ENCODE data around the gene CBY1.

Gene CBY1

DNA sequence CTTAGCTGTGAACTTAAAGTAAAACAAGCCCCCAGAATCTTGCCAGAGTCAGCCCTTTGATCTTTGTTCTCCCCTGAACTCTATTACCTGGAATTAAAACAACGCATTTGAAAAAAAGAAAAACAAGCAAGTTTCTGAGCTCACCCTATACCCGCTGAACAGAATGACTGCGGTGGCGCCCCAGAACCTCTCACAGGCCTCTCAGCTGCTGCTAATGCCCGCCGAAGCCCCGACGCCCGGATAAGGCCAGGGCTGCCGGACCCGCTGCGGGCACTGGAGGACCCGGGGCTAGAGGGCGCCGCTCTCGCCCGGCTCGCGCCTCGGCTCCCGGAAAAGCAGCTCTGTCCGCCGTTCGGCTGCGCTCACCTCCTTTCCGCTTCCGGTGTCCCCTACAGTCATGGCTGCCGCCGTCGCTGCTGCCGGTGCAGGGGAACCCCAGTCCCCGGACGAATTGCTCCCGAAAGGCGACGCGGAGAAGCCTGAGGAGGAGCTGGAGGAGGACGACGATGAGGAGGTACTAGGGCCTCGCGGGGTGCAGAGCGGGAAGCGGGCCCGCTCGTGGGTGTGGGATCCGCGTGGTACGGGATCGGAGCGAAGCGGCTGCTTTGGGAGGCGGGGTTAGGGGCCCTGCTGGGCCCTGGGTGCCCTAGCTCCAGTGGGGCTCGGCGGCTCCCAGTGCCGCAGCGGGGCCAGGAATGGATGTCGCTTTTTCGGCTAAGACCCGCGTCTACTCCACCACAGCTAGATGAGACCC is 25.3 kb downstream of the CBY1 start, which contains the start of gene TOMM22:
TOMM22 (plus strand) TSS at position 376 of the 754 bp plus-strand sequence; CDS start at position 398, 22 bp downstream.
- DNase-seq (ENCODE audit: insufficient read length, low spot score) (peak; percentile 97), FAIRE-seq (peak; percentile 98)
- TF ChIP-seq PAX5 (IDR thresholded peaks at IDR 0.05; ENCODE audit: insufficient read depth, low read length, severe bottlenecking) (peak; percentile 71), SPI1 (IDR thresholded peaks at IDR 0.05; ENCODE audit: low read depth, low read length) (no peak), POLR2AphosphoS5 (IDR thresholded peaks at IDR 0.05; ENCODE audit: low read depth, low read length) (peak; percentile 94), TAF1 (IDR thresholded peaks at IDR 0.05; ENCODE audit: low read depth, low read length) (peak; percentile 96), POLR2A (IDR thresholded peaks at IDR 0.05; ENCODE audit: low read depth, low read length) (peak; percentile 93), POU2F2 (IDR thresholded peaks at IDR 0.05; ENCODE audit: low read depth, low read length) (peak; percentile 65)

DNA sequence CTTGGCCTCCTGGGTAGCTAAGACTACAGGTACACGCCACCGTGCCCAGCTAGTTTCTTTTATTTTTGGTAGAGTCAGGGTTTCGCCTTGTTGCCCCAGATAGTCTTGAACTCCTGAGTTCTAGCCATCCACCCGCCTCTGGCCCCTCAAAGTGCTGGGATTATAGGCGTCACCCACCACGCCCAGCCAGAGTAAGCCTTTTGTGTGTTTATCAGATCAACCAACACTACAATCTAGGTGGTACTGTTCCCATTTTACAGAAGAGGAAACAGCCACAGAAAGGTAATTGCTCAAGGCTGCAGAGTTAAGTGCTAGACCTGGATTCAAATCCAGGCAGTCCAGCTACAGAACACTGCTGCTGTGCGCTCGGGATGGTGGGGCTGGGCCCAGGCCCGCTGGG is 28.5 kb downstream of the CBY1 start:
- TF ChIP-seq POLR2AphosphoS5 (IDR thresholded peaks at IDR 0.05; ENCODE audit: low read depth, low read length) (peak; percentile 58), SPI1 (IDR thresholded peaks at IDR 0.05; ENCODE audit: low read depth, low read length) (no peak)
- DNase-seq (ENCODE audit: insufficient read length, low spot score) (no peak), FAIRE-seq (no peak)

- no peak for FAIRE-seq
- DNase-seq (ENCODE audit: insufficient read length, low spot score): no peak
- no peak for TF ChIP-seq TAF1 (IDR thresholded peaks at IDR 0.05; ENCODE audit: low read depth, low read length)
- TF ChIP-seq POLR2A (IDR thresholded peaks at IDR 0.05; ENCODE audit: low read depth, low read length): peak; percentile 22; the same call in 1 of the 2 replicates
Observed at GRCh38 chr22:38685761-38686160, 29.3 kb downstream of the CBY1 start.

- TF ChIP-seq TAF1 (IDR thresholded peaks at IDR 0.05; ENCODE audit: low read depth, low read length) (no peak), POLR2AphosphoS5 (IDR thresholded peaks at IDR 0.05; ENCODE audit: low read depth, low read length) (no peak), PAX5 (IDR thresholded peaks at IDR 0.05; ENCODE audit: insufficient read depth, low read length, severe bottlenecking) (no peak), POLR2A (IDR thresholded peaks at IDR 0.05; ENCODE audit: low read depth, low read length) (no peak), POU2F2 (IDR thresholded peaks at IDR 0.05; ENCODE audit: low read depth, low read length) (no peak), SPI1 (IDR thresholded peaks at IDR 0.05; ENCODE audit: low read depth, low read length) (no peak)
- DNase-seq (ENCODE audit: insufficient read length, low spot score) (no peak), FAIRE-seq (no peak)
Observed at GRCh38 chr22:38689651-38690050, 33.2 kb downstream of the CBY1 start.

DNA sequence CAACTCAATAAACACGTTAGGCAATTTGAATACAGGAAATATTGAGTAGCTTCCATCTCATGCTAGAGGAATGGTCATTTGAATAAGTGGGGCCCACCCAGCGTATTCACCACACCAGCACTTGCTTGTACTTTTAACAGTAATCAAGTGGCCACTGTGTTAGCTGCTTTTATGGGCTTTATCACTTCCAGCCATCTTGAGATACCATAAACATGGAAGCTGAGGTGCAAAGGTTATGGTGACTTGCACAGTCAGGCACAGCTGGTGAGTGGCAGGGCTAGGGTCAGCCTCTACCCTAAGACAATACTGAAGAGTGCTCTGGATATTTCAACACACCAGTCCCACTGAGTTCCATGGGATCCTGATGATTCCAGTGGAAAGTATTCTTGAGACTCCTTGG is 37.6 kb downstream of the CBY1 start:
- no peak for FAIRE-seq
- TF ChIP-seq POLR2AphosphoS5 (IDR thresholded peaks at IDR 0.05; ENCODE audit: low read depth, low read length) (no peak), POLR2A (IDR thresholded peaks at IDR 0.05; ENCODE audit: low read depth, low read length) (no peak), PAX5 (IDR thresholded peaks at IDR 0.05; ENCODE audit: insufficient read depth, low read length, severe bottlenecking) (no peak), POU2F2 (IDR thresholded peaks at IDR 0.05; ENCODE audit: low read depth, low read length) (no peak), SPI1 (IDR thresholded peaks at IDR 0.05; ENCODE audit: low read depth, low read length) (no peak), TAF1 (IDR thresholded peaks at IDR 0.05; ENCODE audit: low read depth, low read length) (no peak)
- no peak for DNase-seq (ENCODE audit: insufficient read length, low spot score)

DNA sequence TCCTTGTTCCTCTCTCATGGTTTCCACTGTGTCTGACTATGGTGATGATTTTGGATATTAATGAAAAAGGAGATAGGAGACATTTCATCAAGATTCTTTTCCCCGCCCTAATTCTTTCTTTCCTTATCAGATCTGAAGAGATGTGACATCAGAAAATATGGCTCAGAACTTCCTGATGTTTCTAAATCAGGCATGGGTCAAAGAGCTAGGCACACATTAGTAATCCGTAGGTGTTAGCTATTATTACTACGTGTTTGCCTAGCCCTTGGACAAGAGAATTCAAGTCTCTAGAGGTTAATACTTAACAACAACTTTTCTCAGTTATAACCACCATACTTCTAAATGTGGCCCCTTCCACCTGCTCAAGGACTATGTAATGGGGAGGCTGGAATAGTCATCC is 38.5 kb downstream of the CBY1 start:
- no peak for FAIRE-seq
- TF ChIP-seq POLR2A (IDR thresholded peaks at IDR 0.05; ENCODE audit: low read depth, low read length) (no peak), TAF1 (IDR thresholded peaks at IDR 0.05; ENCODE audit: low read depth, low read length) (no peak), POU2F2 (IDR thresholded peaks at IDR 0.05; ENCODE audit: low read depth, low read length) (no peak), PAX5 (IDR thresholded peaks at IDR 0.05; ENCODE audit: insufficient read depth, low read length, severe bottlenecking) (no peak), POLR2AphosphoS5 (IDR thresholded peaks at IDR 0.05; ENCODE audit: low read depth, low read length) (no peak), SPI1 (IDR thresholded peaks at IDR 0.05; ENCODE audit: low read depth, low read length) (no peak)
- no peak for DNase-seq (ENCODE audit: insufficient read length, low spot score)

GRCh38 chr22:38696606-38697424 is 40.4 kb downstream of the CBY1 start:
- FAIRE-seq: peak; percentile 65

DNA sequence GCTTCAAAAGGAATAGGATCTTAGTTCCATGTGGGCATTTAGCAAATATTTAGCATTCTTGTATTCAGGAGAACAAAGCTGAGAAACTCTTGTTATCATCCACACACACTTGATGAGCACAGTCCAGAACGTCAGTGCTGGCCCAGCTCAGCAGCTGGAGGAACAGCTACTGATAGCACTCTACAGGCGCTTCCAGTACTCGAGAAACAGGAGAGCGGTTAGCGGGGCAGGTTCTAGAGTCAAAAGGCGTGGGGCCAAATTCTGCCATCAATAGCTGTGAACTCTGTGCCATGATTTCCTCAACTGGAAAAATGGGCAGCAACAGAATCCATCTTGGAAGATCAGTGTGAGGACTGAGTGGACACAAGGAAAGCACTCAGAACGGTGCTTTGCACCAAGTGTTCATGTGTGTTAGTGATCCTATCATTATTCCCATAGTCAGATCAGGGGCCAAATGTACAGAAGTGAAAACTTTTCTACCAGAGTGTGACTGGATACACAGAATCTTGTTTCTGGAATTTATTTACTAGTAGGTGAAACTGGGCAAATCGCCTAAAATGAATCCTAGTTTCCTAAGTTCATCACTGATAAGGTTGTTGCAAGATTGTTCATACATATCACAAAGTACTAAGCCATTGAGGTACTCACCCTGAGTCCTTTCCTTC is 41.1 kb downstream of the CBY1 start:
- FAIRE-seq (no peak), DNase-seq (ENCODE audit: insufficient read length, low spot score) (no peak)
- no peak for TF ChIP-seq POLR2AphosphoS5 (IDR thresholded peaks at IDR 0.05; ENCODE audit: low read depth, low read length)
- no peak for TF ChIP-seq POLR2A (IDR thresholded peaks at IDR 0.05; ENCODE audit: low read depth, low read length)
- TF ChIP-seq SPI1 (IDR thresholded peaks at IDR 0.05; ENCODE audit: low read depth, low read length): no peak
- no peak for TF ChIP-seq POU2F2 (IDR thresholded peaks at IDR 0.05; ENCODE audit: low read depth, low read length)

More at GRCh38 chr22:38696606-38697424, 40.4 kb downstream of the CBY1 start:
- DNase-seq (ENCODE audit: insufficient read length, low spot score): no peak
- TF ChIP-seq PAX5 (IDR thresholded peaks at IDR 0.05; ENCODE audit: insufficient read depth, low read length, severe bottlenecking) (no peak), POLR2AphosphoS5 (IDR thresholded peaks at IDR 0.05; ENCODE audit: low read depth, low read length) (no peak), POLR2A (IDR thresholded peaks at IDR 0.05; ENCODE audit: low read depth, low read length) (no peak), POU2F2 (IDR thresholded peaks at IDR 0.05; ENCODE audit: low read depth, low read length) (no peak), TAF1 (IDR thresholded peaks at IDR 0.05; ENCODE audit: low read depth, low read length) (no peak), SPI1 (IDR thresholded peaks at IDR 0.05; ENCODE audit: low read depth, low read length) (no peak)

DNA sequence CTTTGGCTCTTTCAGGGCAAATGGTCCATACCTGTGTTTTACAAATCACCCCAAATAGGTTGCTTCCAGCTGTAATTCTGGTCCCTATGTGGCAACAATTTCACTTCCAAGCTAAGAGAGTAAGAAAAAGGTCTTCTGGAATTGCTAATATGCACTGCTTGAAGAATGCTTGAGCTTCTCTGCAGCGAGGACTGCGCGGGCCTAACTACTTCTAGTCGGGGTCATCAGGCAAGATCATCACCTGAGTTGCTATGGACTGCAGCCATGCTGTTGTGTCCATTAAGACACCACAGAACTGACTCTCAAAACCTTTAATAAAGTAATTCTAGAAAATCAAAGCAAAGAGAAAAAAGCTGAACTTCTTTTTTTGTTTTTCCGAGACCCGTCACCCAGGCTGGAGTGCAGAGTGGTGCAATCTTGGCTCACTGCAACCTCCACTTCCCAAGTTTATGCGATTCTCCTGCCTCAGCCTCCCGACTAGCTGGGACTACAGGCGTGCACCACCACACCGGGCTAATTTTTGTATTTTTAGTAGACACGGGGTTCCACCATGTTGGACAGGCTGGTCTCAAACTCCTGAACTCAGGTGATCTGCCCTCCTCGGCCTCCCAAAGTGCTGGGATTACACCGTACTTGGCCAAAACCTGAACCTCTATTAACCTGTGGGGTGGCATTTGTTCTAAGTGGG is 42.1 kb downstream of the CBY1 start:
- no peak for DNase-seq (ENCODE audit: insufficient read length, low spot score)
- TF ChIP-seq POLR2AphosphoS5 (IDR thresholded peaks at IDR 0.05; ENCODE audit: low read depth, low read length) (no peak), POLR2A (IDR thresholded peaks at IDR 0.05; ENCODE audit: low read depth, low read length) (no peak), SPI1 (IDR thresholded peaks at IDR 0.05; ENCODE audit: low read depth, low read length) (no peak), TAF1 (IDR thresholded peaks at IDR 0.05; ENCODE audit: low read depth, low read length) (no peak), POU2F2 (IDR thresholded peaks at IDR 0.05; ENCODE audit: low read depth, low read length) (no peak)
- FAIRE-seq: no peak
